Occipital lobe (tissue), 2 donors: ENCODE results near the gene KIAA1210. TPM values are rescaled to one million over a fixed set of nuclear protein-coding genes. Genes with fewer than 3 reads are reported as not detected.

Experiments used
- DNase-seq: peaks from one replicate; lab custom pipeline; 2025; lab: John Stamatoyannopoulos, UW
- total RNA-seq: library from RNA; depleted of rRNA; stranded (reverse); fragments of >200 nt; gene quantifications from one replicate; pipeline ENCODE4 v1.2.3, GENCODE V29; 2014

The KIAA1210 gene
- total RNA-seq = under 0.01 TPM

DNA sequence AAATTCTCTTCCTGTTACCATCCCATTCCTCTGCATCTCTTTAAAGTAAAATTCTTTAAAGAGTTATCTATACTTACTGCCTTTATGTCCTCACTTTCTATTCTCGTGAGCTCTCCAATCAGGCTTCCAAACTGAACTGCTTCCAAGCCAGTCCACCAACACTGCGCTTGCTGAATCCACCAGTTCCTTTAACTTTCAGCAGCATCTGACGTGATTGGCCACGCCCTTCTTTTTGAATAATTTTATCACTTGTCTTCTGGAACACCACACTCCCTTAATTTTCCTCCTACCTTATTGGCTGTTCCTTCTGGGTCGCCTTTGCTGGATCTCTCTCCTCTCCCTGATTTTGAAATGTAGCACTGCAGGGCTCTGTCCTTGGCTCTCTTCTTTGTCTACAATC is at the start of gene KIAA1210:
Gene KIAA1210, minus strand, starts transcription at position 163 of the 400 bp plus-strand sequence. CDS start 4,170 bp downstream, outside the sequence.
- no peak for DNase-seq

DNA sequence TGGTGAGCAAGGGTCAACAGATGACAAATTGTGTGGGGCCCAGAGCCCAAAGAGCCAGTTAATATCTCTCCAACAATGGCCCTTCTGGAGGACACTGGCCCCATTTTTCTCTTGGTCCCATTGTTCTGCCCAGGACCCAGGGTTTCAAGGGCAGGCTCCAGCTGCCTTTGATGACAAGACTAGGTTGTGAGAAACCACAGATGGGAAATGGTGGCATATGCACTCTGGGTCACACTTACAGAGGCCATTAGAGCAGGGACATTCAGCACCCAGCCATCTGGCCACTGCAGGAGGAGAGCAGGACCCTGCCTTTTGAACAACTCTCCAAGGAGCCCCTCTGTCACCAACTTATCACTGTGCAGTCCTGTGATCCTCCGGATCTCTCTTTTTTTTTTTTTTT is 49.7 kb upstream of the KIAA1210 start:
- DNase-seq = no peak

DNA sequence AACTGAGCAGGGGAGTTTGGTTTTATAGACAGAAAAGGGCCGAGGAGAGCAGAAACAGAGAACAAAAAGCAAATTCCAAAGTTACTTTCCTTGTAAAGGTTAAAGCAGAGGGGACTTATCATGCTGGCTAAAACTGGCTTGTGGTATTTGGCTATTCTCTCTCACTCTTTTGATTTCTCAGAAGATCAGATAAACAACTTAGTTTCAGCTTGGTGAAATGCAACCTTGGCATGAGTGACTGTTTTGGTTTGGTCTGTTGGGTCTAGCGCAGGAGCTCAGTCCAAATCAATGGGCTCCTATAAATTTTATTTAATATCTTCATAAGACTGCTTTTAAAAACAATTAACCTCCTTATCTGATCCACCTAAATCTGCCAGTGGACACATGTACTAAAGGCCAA is 47.3 kb upstream of the KIAA1210 start:
- DNase-seq = no peak

DNA sequence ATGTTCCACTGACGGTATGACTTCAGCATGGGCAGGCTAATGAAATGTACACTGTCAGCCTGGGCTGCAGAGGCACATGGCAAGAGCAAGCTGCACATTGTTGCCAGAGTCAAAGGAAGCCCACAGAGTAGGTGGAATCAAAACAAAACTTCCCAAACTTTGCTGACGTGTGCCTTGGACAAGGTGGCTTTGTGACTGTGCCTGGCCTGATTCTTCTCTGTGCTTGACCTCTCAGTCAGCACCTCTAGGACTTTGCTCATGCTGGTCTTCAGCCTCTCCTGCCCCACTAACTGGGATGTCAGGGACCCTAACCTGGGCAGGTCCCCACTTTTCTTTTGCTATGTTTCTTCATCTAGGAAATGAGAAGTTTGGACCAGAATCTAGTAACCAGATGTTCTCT is 40.5 kb upstream of the KIAA1210 start:
- DNase-seq = no peak

DNA sequence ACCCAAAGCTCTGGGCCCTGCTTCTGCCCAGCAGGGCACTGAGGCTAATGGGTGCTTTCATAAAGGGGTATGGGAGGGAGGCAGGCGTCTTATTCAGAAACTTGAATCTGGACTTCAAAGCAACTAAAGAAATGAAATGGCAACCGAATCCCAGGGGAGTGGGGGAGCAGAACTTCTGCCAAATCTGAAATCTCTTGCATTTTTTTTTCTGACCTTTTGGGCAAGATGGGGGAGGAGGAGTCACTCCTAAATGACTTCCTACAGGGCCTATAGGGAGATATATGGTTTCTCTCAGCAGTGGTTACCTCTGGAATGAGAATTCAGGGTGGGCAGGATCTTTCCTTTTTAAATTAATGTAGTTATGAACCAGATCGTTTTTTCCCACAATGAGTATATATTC is 30.6 kb upstream of the KIAA1210 start:
- DNase-seq = no peak

DNA sequence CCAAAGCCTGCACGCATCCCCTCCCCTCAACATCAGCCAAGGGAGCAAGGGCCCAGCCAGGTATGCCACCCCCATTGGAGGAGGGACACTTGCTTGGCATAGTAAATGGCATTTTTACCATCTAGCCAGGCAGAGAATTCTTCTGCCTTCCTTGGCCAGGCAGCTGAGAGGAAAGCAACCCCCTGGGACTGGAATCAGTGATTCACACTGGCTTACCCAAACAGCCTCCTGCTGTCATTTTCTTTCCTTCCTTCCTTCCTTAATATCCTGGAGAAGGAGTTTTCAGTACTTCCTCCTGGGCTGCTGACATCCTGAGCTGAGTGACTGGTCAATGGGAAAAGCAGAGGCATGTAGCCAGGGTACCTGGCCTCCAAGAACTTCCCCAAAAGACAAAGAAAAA is 28.6 kb upstream of the KIAA1210 start:
- DNase-seq = no peak

DNA sequence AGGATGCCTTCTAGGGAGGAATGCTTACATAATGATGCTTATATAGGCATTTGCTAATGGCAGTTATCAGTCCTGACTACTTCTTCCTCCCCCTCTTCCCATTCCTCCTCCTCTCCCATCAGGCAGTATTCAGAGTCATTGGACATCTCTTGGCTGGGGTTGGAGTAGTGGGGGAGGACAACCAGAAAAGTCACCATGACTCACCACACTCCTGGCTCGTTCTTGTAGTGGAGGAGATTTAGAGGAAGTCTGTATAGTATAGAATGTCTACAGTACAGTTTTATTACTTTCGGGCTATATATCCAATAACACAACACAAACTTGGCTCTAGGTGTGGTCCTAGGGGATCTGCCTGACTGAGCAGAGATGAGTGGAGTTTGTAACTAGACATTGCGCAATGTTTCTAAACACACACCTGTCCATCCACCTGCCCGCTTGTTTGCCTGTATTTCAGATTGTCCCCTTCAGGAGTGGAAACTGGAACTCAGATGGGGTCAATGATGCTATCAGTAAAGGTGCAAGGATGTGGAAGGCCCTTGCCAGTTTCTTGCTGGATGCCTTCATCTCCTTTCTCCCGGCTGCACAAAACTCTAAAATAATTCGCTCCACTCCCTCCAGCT is 27.9 kb upstream of the KIAA1210 start:
- no peak for DNase-seq

DNA sequence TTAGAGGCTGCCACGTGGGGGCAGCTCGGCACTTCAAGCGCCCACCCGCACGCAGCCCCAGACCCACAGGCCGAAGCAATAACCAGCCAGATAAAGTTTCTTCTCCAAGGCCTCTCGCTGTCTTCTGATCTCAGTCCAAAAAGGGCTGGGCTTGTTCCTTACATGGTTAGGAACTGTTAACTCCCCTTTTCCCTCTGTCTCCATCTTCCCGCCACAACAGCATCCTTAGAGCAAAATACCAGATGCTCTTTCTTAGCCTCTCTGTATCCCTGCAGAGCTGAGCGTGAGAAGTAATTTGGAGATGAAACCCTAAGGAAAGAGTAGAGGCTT is 23.4 kb upstream of the KIAA1210 start:
- no peak for DNase-seq

DNA sequence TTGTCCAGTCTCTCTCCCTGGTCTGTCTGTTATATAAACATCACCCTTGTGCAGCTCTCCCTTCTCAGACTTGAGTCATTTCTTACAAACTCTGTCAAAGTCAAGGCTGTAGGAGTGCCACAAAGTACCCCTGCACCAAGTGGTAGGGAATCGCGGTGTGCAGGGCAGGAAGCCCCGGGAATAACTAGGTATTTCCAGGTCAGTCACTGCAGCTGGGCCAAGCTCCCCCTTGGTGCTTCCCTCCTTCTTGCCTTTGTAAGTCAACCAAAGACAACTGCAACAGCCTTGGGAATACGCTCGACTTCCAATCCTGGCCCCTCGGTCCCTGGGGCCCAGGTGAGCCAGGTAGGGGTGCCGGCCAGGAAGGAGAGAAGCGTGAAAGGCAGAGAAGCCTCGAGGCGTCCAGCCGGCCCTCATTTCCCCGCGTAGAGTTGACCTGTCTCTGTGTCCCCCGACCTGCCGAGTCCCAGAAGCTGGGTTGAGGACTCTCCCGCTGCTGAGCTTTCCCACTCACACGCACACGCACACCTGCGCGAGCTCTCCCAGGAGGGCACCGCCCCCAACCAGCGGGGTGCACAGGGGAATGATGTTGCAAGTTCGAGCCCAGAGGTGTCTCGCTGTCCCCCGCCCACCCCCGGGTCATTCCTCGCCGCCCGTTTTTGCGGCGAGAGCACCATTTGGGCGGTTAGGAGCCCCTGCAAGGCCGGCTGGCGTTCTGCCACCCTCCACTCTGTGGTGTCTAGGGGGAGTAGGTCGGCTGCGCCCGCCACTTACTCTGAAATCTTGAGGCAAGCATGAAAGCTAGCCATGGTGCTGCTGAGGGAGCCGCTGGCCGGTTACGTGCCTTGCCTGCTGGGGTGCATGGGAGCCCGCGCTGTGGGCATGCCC is 22.8 kb upstream of the KIAA1210 start:
- no peak for DNase-seq

DNA sequence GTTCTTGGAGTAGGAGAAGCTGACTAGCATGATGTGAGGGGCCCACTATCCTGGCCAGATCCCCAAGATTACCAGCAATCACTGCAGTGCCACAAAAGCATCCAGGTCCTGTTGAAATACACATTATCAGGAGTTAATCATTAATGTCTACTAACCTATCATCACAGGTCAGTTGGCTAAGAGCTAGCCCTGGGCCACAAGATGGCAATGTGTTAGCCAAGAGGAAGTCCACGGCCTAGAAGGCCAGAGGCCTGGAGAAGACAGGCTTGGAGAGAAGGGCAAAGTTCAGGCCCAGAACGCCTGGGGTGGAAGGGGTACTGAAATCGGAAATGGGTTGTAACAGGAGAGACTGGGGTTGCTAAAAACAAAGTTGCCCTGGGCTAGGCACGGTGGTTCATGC is 19.9 kb upstream of the KIAA1210 start:
- DNase-seq = no peak

DNA sequence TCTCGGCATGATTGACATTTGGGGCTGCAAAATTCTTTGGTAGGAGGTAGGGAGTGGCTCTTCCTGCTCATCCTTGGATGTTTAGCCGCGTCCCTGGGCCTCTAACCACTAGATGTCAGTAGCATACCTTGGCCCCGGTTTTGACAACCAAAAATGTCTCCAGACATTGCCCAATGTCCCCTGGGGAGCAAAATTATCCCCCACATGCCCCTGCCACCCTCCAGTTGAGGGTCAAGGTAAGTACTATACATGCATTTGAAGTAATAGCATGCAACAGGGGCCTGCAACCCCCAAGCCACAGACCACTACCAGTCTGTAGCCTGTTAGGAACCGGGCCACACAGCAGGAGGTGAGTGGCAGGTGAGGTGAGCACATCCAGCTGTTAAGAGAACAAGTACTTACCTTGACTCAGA is 17.6 kb upstream of the KIAA1210 start:
- DNase-seq = no peak

DNA sequence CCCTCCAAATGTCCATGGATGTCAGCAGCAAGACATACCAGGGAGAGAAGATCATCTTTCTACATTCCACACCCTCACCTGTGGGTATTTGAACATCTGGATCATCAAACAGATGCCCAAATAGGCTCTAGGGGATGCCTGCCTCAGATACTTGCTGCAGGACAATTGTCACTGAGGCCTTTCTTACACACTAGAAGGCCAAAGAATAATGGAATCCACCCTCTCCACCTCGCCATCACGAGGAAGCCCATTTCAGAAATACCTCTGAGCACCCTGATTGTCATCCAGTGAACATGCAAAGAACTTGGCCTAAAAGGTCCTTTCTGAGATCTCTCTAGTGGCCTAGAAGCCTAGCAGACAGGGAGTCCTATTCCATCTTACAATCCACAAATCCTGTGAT is 6.9 kb upstream of the KIAA1210 start:
- no peak for DNase-seq

DNA sequence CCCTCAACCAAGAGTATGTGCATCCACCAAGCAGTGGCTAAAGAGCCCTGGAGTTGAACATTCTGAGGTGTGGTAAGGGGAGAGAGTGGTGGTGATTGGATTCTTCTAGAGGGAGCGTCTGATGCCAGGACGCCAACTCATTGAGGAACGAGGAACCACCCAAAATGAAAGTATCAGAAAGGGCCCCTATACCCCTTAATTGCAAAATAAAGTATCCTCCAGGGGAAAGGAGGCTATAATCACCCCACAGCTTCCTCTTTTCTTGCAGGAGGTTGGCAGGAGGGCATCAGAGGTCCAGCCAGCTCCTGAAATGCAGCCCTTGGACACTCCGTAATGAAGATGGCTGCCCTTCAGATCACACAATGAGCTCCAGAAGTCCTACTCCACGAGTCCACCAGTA is 5.3 kb upstream of the KIAA1210 start:
- DNase-seq = no peak

DNA sequence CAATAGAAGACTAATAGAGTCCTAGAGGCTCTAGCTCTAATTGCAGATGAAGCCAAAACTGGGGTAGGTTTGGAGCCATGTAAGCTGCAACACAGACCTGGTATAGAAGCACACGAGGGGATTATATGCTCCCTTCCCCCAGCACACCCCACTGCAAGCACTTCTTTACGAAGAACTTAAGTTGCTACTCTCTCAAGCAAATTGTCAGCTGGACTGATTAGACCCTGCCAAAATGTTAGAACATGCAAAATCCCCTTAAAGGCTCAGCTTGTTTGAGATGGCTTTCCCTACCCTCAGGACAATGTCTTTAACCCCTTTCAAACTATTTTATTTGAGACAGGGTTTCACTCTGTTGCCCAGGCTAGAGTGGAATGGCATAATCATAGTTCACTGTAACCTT is 4.7 kb upstream of the KIAA1210 start:
- DNase-seq = no peak

DNA sequence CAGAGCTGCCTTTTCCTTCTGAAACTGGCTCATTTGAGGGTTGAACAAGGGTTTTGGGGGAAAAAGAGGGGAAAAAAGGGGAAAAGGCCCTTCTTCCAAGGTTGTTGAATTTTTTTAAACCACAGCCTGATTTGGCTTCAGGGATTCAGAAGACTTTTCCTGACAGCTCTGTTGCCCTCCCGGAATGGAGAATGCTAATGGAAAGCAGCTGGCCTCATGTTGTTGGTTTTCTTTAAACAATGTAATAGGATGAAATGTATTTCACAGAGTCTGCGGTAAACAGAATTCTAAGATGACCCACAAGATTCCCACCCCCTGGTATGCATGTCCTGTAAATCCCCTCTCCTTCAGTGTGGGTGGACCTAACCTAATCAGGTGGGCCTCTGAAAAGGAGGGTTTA is 3.3 kb upstream of the KIAA1210 start:
- DNase-seq = no peak

DNA sequence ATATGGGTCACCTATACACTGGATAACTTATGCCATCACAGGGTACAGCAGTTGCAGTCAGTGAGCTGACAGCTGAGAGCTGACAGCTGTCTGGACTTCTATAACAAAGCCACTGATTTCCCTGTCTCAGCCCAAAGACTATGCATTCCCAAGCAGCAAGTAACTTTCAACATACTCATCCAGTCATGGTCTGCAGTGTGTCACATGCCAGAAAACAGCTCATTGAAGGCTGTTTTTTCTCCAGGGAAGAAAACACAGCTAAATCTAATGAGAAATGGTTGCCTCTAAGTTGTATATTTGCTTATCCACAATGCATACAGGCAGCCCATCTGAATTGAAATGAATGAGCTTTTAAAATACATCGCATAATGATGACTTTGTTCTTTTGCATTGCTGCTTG is 6.3 kb downstream of the KIAA1210 start:
- DNase-seq = no peak

DNA sequence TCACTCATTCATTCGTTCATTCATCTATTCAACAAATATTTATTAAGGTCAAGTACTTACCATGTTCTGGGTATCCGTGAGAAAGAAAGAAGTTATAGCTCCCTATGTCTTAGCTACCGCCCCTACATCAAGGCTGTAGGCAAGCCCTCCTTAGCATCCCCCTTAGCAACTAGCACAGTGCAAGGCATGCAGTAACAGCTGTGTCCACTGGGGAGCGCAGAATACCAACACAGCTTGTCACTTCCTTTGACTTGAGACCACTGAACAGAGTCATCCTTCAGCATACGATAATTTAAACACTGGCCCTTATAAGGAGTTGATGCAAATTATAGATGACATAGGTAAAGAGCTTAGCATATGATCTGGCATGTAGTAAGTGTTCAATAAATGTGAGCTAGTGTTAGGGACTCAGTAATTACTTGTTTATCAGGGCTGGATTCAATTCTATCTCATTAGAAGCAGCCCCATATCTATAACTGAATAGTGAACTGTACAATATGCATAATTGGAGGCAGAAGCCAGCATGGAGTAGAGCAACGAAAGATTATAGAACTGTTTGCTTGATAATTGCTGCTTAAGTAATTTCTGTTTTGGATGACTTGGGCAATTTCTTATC is 8.7 kb downstream of the KIAA1210 start:
- no peak for DNase-seq

DNA sequence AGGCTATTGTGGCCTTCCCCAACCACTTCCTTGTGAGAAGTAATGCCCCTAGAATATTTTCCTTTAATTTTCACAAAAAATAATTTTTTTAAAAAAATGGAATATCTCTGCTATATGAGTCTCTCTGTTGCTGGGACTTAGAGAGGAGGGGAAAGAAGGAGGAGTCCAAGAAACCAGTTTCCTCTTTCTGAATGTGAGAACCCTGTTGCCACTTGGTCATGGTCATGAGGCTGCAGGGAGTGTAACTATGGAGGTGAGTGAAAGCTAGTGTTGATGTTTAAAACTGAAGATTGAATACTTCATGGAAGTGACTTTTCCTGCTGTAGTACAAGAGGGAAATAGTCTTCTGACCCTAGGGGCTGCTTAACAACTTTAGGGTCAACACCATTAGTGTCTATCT is 20.4 kb downstream of the KIAA1210 start:
- DNase-seq = no peak

DNA sequence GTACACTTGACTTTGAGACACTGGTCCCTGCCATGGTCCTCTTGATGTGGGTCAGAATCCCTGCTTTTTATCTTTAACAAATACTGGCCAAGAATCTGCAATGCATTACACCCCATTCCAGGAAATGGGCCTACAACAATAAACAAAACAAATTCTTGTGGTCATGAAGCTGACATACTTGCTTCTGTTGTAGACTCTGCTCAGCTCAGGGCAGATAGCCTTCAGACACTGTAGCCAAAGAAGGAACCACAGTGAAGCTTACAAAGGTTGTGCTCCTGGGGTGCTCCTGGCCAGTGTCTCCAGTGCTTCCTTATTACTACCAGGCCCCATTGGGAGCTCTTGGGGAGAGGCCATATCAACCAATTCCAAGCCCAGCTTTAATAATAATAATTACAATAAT is 21.8 kb downstream of the KIAA1210 start:
- no peak for DNase-seq

DNA sequence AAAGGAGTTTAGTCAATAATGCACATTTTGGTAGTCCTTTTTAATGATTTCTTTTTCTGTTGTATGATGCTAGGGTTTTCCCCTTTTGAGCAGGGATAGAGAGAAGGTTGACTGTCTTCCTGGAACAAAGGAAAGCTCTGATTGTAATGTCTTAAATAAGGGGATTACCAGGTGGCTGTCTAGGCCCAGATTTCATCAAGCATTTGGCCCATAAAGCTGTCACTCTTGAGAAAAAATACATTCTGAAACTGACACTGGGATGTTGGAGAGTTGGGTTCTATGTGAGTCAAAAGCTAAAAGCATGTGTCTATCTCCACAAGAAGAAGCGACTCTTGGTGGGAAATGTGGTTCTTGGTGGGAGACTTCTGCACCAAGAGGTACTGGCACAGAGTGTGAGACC is 26.4 kb downstream of the KIAA1210 start:
- DNase-seq = no peak

DNA sequence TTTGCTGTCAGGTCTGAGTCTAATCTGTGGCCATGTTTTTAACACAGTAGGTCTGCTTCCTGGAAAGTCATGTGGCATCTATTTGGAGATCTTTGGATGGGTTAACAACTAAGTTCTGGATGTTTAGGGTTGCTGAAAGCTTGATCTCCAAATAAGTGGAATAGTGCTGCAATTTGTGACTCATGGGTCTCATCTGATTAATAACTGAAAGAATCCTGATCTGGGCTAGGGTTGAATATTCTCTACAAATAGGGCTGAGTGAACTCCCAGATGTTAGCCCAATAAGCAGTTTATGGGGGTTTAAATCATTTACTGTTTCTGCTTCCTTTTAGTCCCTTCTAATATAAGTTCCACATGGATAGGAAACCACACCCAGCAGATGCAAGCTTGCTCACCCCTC is 31.7 kb downstream of the KIAA1210 start:
- DNase-seq = no peak

DNA sequence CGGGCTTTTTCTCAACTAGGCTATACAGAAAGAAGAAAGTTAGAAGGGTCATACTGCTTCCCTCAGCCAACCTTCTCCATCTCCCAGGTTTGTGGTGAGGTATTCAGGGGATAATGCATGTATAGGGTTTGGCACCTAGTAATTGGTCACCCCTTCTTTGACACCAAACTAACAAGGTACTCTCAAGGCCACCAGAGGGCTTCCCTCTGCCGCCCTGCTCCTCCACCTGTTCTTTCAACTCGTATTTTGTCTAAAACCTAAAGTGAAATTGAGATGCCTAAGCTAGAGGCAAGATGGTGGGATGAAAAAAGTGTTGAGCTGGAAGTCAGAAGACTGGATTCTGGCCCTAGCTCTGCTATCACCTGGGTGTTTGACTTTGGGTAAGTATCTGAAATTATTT is 32.8 kb downstream of the KIAA1210 start:
- no peak for DNase-seq
